GF-D8 (cell line): ENCODE results near the gene IGSF1.

ENCODE experiments used
- DNase-seq: peaks from one replicate; lab custom pipeline; 2025; lab: John Stamatoyannopoulos, UW

The IGSF1 gene

GRCh38 chrX:131288738-131289511 lies at the start of gene IGSF1:
IGSF1 (minus strand) TSS chrX:131289306; CDS start chrX:131286674, 2,632 bp downstream.
- DNase-seq = no peak

GRCh38 chrX:131332331-131332730 lies 43.2 kb upstream of the IGSF1 start:
- DNase-seq = no peak

- no peak for DNase-seq
These were observed 42.0 kb upstream of the IGSF1 start for GRCh38 chrX:131331152-131331551.

- DNase-seq = no peak
These were observed 41.6 kb upstream of the IGSF1 start for GRCh38 chrX:131330735-131331134.

- no peak for DNase-seq
These were observed 33.5 kb upstream of the IGSF1 start for GRCh38 chrX:131322651-131323050.

- DNase-seq = no peak
These were observed 28.2 kb upstream of the IGSF1 start for GRCh38 chrX:131317326-131317725.

GRCh38 chrX:131316260-131316659 lies 27.2 kb upstream of the IGSF1 start:
- no peak for DNase-seq

- no peak for DNase-seq
These were observed 19.9 kb upstream of the IGSF1 start for GRCh38 chrX:131308980-131309379.

GRCh38 chrX:131306601-131307000 lies 17.5 kb upstream of the IGSF1 start:
- DNase-seq = no peak

GRCh38 chrX:131305926-131306325 lies 16.8 kb upstream of the IGSF1 start:
- no peak for DNase-seq

GRCh38 chrX:131302701-131303100 lies 13.6 kb upstream of the IGSF1 start:
- no peak for DNase-seq

- no peak for DNase-seq
These were observed 12.0 kb upstream of the IGSF1 start for GRCh38 chrX:131301155-131301554.

GRCh38 chrX:131298846-131299245 lies 9.7 kb upstream of the IGSF1 start:
- DNase-seq = no peak

GRCh38 chrX:131298036-131298435 lies 8.9 kb upstream of the IGSF1 start:
- no peak for DNase-seq

GRCh38 chrX:131289527-131289926 lies 421 bp upstream of the IGSF1 start:
- DNase-seq = no peak

- DNase-seq = no peak
These were observed 918 bp downstream of the IGSF1 start for GRCh38 chrX:131288188-131288587.

GRCh38 chrX:131287560-131288179 lies 1.4 kb downstream of the IGSF1 start:
- no peak for DNase-seq

GRCh38 chrX:131279617-131280016 lies 9.5 kb downstream of the IGSF1 start:
- no peak for DNase-seq

- no peak for DNase-seq
These were observed 9.9 kb downstream of the IGSF1 start for GRCh38 chrX:131279197-131279596.

- DNase-seq = no peak
These were observed 11.5 kb downstream of the IGSF1 start for GRCh38 chrX:131277543-131278136.

GRCh38 chrX:131273011-131273410 lies 16.1 kb downstream of the IGSF1 start:
- DNase-seq = no peak

- no peak for DNase-seq
These were observed 17.3 kb downstream of the IGSF1 start for GRCh38 chrX:131271826-131272225.

- DNase-seq = no peak
These were observed 17.8 kb downstream of the IGSF1 start for GRCh38 chrX:131271274-131271673.
